ENCODE data around the gene PAX7.

The PAX7 gene

DNA sequence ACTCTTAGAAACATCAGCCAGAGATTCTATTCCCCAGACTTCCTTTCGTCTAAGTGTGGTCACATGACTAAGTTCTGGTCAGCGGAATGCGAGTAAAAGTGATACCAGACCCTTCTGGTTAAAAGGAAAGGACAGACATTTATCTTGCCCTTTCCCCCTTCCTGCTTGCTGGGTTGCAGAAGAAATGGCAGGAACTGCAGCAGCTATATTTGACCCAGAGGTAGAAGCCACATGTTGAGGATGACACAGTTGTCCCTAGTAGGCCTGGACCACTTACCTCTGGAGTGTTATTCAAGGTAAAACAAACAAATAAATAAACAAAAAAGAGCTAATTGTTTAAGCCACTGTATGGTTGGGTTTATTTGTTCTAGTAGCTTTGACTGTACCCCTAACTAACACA, 155.5 kb downstream of the PAX7 start:
- no peaks in the 10 kb centered on the region for H3K79me2 ChIP-seq (ENCODE audit: insufficient read depth, low read depth)
- no peaks in the 10 kb centered on the region for H3K36me3 ChIP-seq (ENCODE audit: insufficient read depth)
- TF ChIP-seq, protein P1, sequence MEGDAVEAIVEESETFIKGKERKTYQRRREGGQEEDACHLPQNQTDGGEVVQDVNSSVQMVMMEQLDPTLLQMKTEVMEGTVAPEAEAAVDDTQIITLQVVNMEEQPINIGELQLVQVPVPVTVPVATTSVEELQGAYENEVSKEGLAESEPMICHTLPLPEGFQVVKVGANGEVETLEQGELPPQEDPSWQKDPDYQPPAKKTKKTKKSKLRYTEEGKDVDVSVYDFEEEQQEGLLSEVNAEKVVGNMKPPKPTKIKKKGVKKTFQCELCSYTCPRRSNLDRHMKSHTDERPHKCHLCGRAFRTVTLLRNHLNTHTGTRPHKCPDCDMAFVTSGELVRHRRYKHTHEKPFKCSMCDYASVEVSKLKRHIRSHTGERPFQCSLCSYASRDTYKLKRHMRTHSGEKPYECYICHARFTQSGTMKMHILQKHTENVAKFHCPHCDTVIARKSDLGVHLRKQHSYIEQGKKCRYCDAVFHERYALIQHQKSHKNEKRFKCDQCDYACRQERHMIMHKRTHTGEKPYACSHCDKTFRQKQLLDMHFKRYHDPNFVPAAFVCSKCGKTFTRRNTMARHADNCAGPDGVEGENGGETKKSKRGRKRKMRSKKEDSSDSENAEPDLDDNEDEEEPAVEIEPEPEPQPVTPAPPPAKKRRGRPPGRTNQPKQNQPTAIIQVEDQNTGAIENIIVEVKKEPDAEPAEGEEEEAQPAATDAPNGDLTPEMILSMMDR (conservative IDR thresholded peaks at IDR 0.05; ENCODE audit: low read depth, low read length), result no peak
- H3K4me2 ChIP-seq, result no peak overlapping the region
- H3K27me3 ChIP-seq (ENCODE audit: insufficient read depth, low read depth), result peaks cover 3% of the 10 kb centered on the region; the same call in 1 of the 2 replicates
- H3K4me1 ChIP-seq (ENCODE audit: low read depth, poor library complexity, severe bottlenecking), result no peaks in the 10 kb centered on the region
- H3K9ac ChIP-seq, result no peak overlapping the region
- no peaks in the 10 kb centered on the region for H4K20me1 ChIP-seq (ENCODE audit: insufficient read depth)
- no peak overlapping the region for H2AFZ ChIP-seq (ENCODE audit: low read depth)
- no peak overlapping the region for H3K27ac ChIP-seq
- H3K4me3 ChIP-seq (IDR thresholded peaks at IDR 0.05; ENCODE audit: insufficient read depth, low read depth, low read length), result no peak overlapping the region

DNA sequence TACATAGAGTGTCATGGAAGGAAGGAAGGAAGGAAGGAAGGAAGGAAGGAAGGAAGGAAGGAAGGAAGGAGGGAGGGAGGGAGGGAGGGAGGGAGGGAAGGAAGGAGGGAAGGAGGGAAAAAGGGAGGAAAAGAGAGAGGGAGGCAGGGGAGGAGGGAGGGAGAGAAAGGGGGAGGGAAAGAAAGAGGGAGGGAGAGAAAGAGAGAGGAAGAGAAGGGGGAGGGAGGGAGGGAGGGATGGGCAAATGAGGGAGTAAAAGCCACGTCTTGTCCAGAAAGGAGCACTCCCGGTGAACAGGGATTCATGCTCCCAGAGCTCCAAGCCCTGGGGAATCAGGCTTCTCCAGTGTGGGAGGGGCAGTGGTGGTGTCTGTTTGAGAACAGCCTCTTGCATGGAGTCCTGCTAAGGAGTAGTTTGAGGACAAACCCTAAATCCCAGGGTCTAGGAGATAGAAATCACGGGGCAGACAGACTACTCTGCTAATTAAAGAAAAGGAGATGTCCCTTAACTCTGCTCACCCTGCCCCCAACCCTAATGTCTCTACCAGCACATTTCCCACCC, 157.3 kb downstream of the PAX7 start:
- no peak overlapping the region for H3K4me2 ChIP-seq
- no peaks in the 10 kb centered on the region for H3K79me2 ChIP-seq (ENCODE audit: insufficient read depth, low read depth)
- H3K36me3 ChIP-seq (ENCODE audit: insufficient read depth), result no peaks in the 10 kb centered on the region
- H3K9ac ChIP-seq, result no peak overlapping the region
- H4K20me1 ChIP-seq (ENCODE audit: insufficient read depth), result no peaks in the 10 kb centered on the region
- H3K27me3 ChIP-seq (ENCODE audit: insufficient read depth, low read depth), result peaks cover 3% of the 10 kb centered on the region; the same call in 1 of the 2 replicates
- H3K4me1 ChIP-seq (ENCODE audit: low read depth, poor library complexity, severe bottlenecking), result no peaks in the 10 kb centered on the region
- no peak overlapping the region for H3K27ac ChIP-seq
- no peak overlapping the region for H3K4me3 ChIP-seq (IDR thresholded peaks at IDR 0.05; ENCODE audit: insufficient read depth, low read depth, low read length)
- no peak overlapping the region for H2AFZ ChIP-seq (ENCODE audit: low read depth)
- TF ChIP-seq, protein P1 (conservative IDR thresholded peaks at IDR 0.05; ENCODE audit: low read depth, low read length), result no peak

DNA sequence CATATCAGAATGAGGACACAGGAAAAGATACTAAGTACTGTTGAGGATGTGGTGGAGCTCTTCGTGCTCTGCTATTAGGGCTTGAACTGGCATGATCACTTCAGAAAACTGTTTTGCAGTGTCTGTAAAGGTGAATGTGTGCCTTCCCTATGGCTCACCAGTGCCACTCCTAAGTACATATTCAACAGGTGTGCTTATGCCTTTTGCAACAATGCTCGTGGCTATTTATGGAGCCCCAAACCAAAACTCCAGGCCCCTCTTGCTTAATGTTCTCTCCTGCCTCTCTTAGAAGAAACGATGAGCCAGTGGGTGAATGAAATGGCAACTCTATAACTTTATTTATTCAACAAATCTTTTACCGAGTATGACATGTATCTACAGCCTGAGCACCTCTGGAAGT, 158.6 kb downstream of the PAX7 start:
- Histone ChIP-seq H3K79me2 (ENCODE audit: insufficient read depth, low read depth) (no peaks in the 10 kb centered on the region), H3K4me3 (IDR thresholded peaks at IDR 0.05; ENCODE audit: insufficient read depth, low read depth, low read length) (no peak overlapping the region), H4K20me1 (ENCODE audit: insufficient read depth) (no peaks in the 10 kb centered on the region), H3K4me2 (no peak overlapping the region), H3K27ac (no peak overlapping the region), H3K36me3 (ENCODE audit: insufficient read depth) (no peaks in the 10 kb centered on the region), H3K27me3 (ENCODE audit: insufficient read depth, low read depth) (peaks cover 6% of the 10 kb centered on the region; the same call in 1 of the 2 replicates), H3K4me1 (ENCODE audit: low read depth, poor library complexity, severe bottlenecking) (no peaks in the 10 kb centered on the region), H3K9ac (no peak overlapping the region), H2AFZ (ENCODE audit: low read depth) (no peak overlapping the region)
- TF ChIP-seq, protein P1 (conservative IDR thresholded peaks at IDR 0.05; ENCODE audit: low read depth, low read length), result no peak

DNA sequence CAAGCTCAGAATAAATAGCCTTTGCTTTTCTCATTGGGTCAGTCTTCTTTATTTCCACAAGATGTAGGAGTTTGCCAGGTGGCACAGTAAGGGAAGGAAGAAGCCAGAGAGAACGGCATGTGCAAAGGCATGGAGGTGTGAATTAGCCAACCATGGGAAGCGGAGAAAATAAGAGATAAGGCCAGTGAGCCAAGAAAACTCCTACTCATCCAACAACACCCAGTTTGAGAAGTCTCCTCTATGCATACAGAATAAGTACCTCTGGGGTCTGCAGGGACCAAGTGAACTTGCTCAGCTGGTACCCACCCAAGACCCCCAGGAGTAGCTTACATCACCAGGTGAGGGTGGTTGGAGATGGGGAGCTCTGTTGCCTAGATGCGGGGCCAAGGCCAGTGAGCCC, 162.1 kb downstream of the PAX7 start:
- Histone ChIP-seq H3K27ac (no peak overlapping the region), H3K4me1 (ENCODE audit: low read depth, poor library complexity, severe bottlenecking) (no peaks in the 10 kb centered on the region), H3K27me3 (ENCODE audit: insufficient read depth, low read depth) (peaks cover 8% of the 10 kb centered on the region; the same call in 1 of the 2 replicates), H3K9ac (no peak overlapping the region), H3K4me3 (IDR thresholded peaks at IDR 0.05; ENCODE audit: insufficient read depth, low read depth, low read length) (no peak overlapping the region), H3K79me2 (ENCODE audit: insufficient read depth, low read depth) (no peaks in the 10 kb centered on the region), H3K4me2 (no peak overlapping the region), H3K36me3 (ENCODE audit: insufficient read depth) (no peaks in the 10 kb centered on the region), H2AFZ (ENCODE audit: low read depth) (no peak overlapping the region), H4K20me1 (ENCODE audit: insufficient read depth) (no peaks in the 10 kb centered on the region)
- TF ChIP-seq, protein P1 (conservative IDR thresholded peaks at IDR 0.05; ENCODE audit: low read depth, low read length), result no peak

Data from KMS-11 (cell line).